Measurements from ENCODE around the gene PRDM2.

Gene PRDM2

GRCh38 chr1:13733711-13734110 is 33.7 kb downstream of the PRDM2 start:
- Histone ChIP-seq H4K20me1 (peaks cover 0 to 6% (median 0%) of the 10 kb centered on the region in 11 experiments; a peak in 1 of 22 replicates), H3K9ac (peak overlapping the region in 10 of 11 experiments; percentile 30 to 79 (median 62); a peak in 19 of 22 replicates), H3K36me3 (peaks cover 0 to 29% (median 3%) of the 10 kb centered on the region in 11 experiments; a peak in 6 of 22 replicates), H3K4me1 (peaks cover 58 to 92% (median 74%) of the 10 kb centered on the region in 10 experiments), H3K27me3 (no peaks in the 10 kb centered on the region), H3K27ac (peak overlapping the region in 10 of 11 experiments; percentile 39 to 92 (median 84); a peak in 20 of 22 replicates), H3K4me3 (peak overlapping the region in 5 of 10 experiments; percentile 12 to 51 (median 27); a peak in 5 of 20 replicates), H3K4me2 (peak overlapping the region; percentile 74 to 94 (median 89)), H3K9me3 (replicated peaks in 1 of 11) (no peaks in the 10 kb centered on the region)
- no peak for TF ChIP-seq Cebpa-rat (IDR thresholded peaks at IDR 0.05)

DNA sequence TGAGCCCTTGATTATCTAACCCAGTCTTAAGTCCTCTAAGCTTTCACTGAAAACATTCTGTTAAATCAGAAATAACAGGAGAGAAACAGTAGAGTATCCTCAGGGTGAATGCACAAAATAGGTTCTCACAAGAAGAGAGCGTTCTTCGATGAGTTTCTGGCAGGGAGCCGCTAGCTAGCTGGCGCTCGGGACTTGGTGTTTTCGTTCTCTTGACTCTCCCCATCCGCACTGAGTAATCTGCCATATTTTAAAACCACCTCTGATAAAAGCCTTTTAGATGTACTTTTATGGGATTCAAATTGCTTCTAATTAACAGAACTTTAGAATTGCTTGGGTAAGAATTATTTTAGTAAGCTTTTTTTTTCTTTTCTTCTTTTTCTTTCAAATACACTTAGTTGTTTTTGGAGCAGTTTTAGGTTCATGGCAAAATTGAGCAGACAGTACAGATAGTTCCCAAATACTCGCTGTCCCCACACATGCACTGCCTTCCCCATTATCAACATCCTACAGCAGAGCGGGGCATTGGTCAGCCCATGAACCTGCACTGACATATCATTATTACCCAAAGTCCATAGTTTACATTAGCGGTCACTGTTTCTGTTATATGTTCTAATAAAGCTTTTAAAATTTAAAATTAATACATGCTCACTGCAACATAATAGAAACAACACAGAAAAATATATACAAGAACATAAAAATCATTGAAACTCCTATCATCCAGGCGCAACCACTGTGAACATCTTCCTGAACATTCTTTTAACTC is 35.4 kb downstream of the PRDM2 start:
- H3K36me3 ChIP-seq, result peaks cover 0 to 37% (median 4%) of the 10 kb centered on the region in 11 experiments; a peak in 8 of 22 replicates
- H3K4me1 ChIP-seq, result peaks cover 42 to 76% (median 57%) of the 10 kb centered on the region in 10 experiments
- H3K27ac ChIP-seq, result peak overlapping the region in 7 of 11 experiments; percentile 81 to 92 (median 86); a peak in 12 of 22 replicates
- no peaks in the 10 kb centered on the region for H3K27me3 ChIP-seq
- peak overlapping the region in 8 of 11 experiments; percentile 3 to 94 (median 89); a peak in 13 of 22 replicates for H3K4me2 ChIP-seq
- H3K9me3 ChIP-seq (replicated peaks in 1 of 11), result no peaks in the 10 kb centered on the region
- peak overlapping the region in 4 of 11 experiments; percentile 13 to 79 (median 44); a peak in 5 of 22 replicates for H3K9ac ChIP-seq
- H4K20me1 ChIP-seq, result peaks cover 0 to 6% (median 0%) of the 10 kb centered on the region in 11 experiments; a peak in 1 of 22 replicates
- no peak overlapping the region for H3K4me3 ChIP-seq
- TF ChIP-seq Cebpa-rat (IDR thresholded peaks at IDR 0.05), result no peak

DNA sequence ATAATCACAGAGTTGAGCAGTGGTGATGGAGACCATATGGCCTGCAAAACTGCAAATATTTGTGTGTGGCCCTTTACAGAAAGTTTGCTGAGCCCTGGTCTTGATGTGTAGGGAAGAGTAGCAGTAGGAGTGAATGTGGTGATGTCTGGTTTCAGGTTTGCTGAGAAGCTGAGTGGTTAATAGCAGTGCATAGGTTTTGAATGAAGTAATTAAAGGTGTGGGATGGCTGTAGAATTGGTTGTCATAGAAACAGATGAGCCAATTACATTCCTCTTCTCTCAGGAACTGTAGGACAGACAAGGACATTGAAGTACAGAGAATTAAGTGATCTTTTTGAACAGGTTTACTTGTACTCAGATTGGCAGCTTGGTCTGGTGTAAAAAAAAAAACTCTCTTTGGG is 37.4 kb downstream of the PRDM2 start:
- TF ChIP-seq Cebpa-rat (IDR thresholded peaks at IDR 0.05), result no peak
- Histone ChIP-seq H3K9me3 (replicated peaks in 1 of 11) (no peaks in the 10 kb centered on the region), H3K27ac (no peak overlapping the region), H4K20me1 (peaks cover 0 to 6% (median 0%) of the 10 kb centered on the region in 11 experiments; a peak in 3 of 22 replicates), H3K36me3 (peaks cover 5 to 53% (median 16%) of the 10 kb centered on the region in 11 experiments), H3K9ac (no peak overlapping the region), H3K4me1 (peaks cover 21 to 57% (median 37%) of the 10 kb centered on the region in 10 experiments), H3K4me3 (no peak overlapping the region), H3K27me3 (no peaks in the 10 kb centered on the region), H3K4me2 (0 out of 22 replicates have a peak overlapping the region, but pooled peaks of 3 of the 11 experiments have one; percentile 2 to 18 (median 5))

- H3K27me3 ChIP-seq, result no peaks in the 10 kb centered on the region
- no peak overlapping the region for H3K4me2 ChIP-seq
- no peak overlapping the region for H3K4me3 ChIP-seq
- no peak overlapping the region for H3K9ac ChIP-seq
- TF ChIP-seq Cebpa-rat (IDR thresholded peaks at IDR 0.05), result no peak
- peaks cover 21 to 48% (median 36%) of the 10 kb centered on the region in 11 experiments for H3K36me3 ChIP-seq
- H4K20me1 ChIP-seq, result peaks cover 17 to 20% (median 18%) of the 10 kb centered on the region in 11 experiments
- no peak overlapping the region for H3K27ac ChIP-seq
- H3K4me1 ChIP-seq, result peaks cover 16 to 26% (median 21%) of the 10 kb centered on the region in 10 experiments; a peak in 19 of 20 replicates
- no peaks in the 10 kb centered on the region for H3K9me3 ChIP-seq (replicated peaks in 1 of 11)
These were observed 46.4 kb downstream of the PRDM2 start for GRCh38 chr1:13746342-13746741.

DNA sequence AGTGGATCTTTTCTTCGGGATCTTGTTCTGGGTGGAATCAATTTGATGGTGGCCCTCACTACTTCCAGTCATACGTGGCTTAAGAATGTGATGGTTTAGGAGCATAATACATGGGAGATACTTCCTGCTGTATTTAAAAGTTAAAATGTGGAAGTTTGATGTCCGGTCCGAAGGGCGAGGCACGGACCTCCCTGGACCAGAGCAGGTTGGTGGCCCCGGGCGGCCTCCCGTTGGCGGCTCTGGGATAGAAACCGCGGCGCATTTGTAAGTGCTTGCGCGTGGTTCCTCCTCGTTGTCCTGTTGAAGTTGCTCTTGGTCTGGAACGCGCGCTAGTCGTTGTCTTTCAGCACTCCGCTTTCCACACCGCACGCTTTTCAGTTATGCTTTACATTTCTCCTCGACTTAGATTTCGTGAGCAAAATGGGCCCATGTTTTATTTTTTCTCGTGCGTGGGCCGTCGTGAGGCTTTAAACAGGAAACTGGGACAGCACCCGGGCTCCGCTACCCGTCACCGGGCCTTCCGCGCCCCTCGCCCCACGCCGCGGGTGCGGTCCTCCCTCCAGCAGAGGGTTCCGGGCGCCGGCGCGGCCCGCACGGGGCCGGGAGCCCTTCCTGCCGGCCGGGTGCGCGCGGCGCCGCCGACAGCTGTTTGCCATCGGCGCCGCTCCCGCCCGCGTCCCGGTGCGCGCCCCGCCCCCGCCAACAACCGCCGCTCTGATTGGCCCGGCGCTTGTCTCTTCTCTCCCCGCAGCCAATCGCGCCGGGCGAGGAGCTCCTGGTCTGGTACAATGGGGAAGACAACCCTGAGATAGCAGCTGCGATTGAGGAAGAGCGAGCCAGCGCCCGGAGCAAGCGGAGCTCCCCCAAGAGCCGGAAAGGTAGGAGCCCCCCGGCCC is 48.9 kb downstream of the PRDM2 start:
- Histone ChIP-seq H3K4me2 (peak overlapping the region; percentile 73 to 95 (median 90)), H3K4me1 (peaks cover 41 to 52% (median 46%) of the 10 kb centered on the region in 10 experiments), H4K20me1 (peaks cover 43 to 45% (median 43%) of the 10 kb centered on the region in 11 experiments), H3K4me3 (peak overlapping the region; percentile 83 to 97 (median 95)), H3K27ac (peak overlapping the region; percentile 84 to 95 (median 89)), H3K36me3 (peaks cover 15 to 44% (median 30%) of the 10 kb centered on the region in 11 experiments; a peak in 21 of 22 replicates), H3K27me3 (no peaks in the 10 kb centered on the region), H3K9ac (peak overlapping the region; percentile 90 to 96 (median 95)), H3K9me3 (replicated peaks in 1 of 11) (no peaks in the 10 kb centered on the region)
- no peak for TF ChIP-seq Cebpa-rat (IDR thresholded peaks at IDR 0.05)

DNA sequence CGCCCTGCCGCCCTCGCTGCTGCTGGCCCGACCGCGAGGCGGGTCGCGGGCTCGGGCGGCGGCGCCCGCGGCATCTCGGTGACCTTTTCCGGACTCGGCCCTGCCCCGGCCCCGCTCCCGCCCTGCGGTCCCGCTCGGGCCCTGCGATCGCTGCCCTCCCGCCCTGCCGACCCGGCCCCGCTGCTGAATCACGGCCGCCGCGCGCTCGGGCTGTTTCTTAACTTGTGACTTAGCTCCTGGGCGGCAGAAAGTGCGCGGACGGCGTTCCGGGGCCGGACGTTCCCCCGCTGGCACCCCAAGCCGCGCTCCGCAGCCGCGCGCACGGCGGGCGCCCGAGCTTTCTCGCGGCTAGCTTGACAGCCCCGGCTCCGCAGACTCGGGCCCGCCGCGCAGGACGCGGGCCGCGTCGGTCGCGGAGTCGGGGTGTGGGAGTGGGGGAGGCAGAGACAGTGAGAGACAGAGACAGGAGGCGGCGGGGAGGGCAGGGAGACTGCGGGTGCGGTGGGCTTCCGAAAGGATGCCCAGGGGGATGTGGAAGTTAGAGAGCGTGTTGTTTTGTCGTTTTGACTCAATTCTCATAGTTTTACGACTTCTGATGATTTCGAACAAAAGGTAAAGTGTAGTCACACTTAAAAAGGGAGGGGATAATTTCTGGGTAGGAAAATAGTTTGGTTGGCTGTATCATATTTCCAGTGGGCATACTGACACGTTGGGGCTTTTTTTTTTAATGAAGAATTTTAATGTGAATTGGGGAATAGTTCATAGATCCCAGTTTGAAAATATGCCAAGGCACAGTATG is 49.8 kb downstream of the PRDM2 start:
- Histone ChIP-seq H3K36me3 (peaks cover 16 to 46% (median 33%) of the 10 kb centered on the region in 11 experiments; a peak in 20 of 22 replicates), H3K27ac (peak overlapping the region; percentile 84 to 95 (median 89)), H3K9me3 (replicated peaks in 1 of 11) (no peaks in the 10 kb centered on the region), H3K4me1 (peaks cover 50 to 60% (median 55%) of the 10 kb centered on the region in 10 experiments), H3K4me3 (peak overlapping the region; percentile 83 to 97 (median 95)), H3K4me2 (peak overlapping the region; percentile 64 to 95 (median 87)), H3K27me3 (no peaks in the 10 kb centered on the region), H3K9ac (peak overlapping the region; percentile 90 to 96 (median 95)), H4K20me1 (peaks cover 51 to 54% (median 52%) of the 10 kb centered on the region in 11 experiments)
- TF ChIP-seq Cebpa-rat (IDR thresholded peaks at IDR 0.05), result no peak

- H3K4me3 ChIP-seq, result peak overlapping the region; percentile 83 to 97 (median 95); a peak in 12 of 20 replicates
- H3K27ac ChIP-seq, result no peak overlapping the region
- H3K4me1 ChIP-seq, result peaks cover 63 to 77% (median 69%) of the 10 kb centered on the region in 10 experiments
- H4K20me1 ChIP-seq, result peaks cover 67 to 71% (median 69%) of the 10 kb centered on the region in 11 experiments
- TF ChIP-seq Cebpa-rat (IDR thresholded peaks at IDR 0.05), result no peak
- H3K9ac ChIP-seq, result peak overlapping the region; percentile 14 to 96 (median 94); a peak in 15 of 22 replicates
- H3K9me3 ChIP-seq (replicated peaks in 1 of 11), result no peaks in the 10 kb centered on the region
- peaks cover 16 to 46% (median 30%) of the 10 kb centered on the region in 11 experiments; a peak in 20 of 22 replicates for H3K36me3 ChIP-seq
- peak overlapping the region; percentile 64 to 95 (median 87) for H3K4me2 ChIP-seq
- H3K27me3 ChIP-seq, result no peaks in the 10 kb centered on the region
These were observed 51.5 kb downstream of the PRDM2 start for GRCh38 chr1:13751458-13751871.

Data from BLaER1 treated with 17β-estradiol and CSF1 and Interleukin-3, amounts not matched to agents 10 nM and 100 nM (cell line).